Thyroid gland (tissue), 4 donors: ENCODE results near the gene EVC.

Experiments
- POLR2A ChIP-seq, 2 donors: fragments of 450-650 bp; IDR thresholded peaks; one replicate each; pipeline ENCODE4 v1.6.1; 2017; ENCODE audit warnings: antibody characterized with exemption in 2 of 2, mild to moderate bottlenecking in 2 of 2, moderate library complexity in 1 of 2
- TF ChIP-seq, protein P1 (sequence below), 6 experiments: fragments of 200-600 bp in 3 of 6; fragments of 450-650 bp in 3 of 6; sonication (generic) in 3 of 6; IDR thresholded peaks; one replicate each; pipeline ENCODE4 v1.5.1; 2016 to 2019; ENCODE audit warnings: antibody characterized with exemption in 6 of 6, mild to moderate bottlenecking in 2 of 6, inconsistent platforms in 1 of 6, moderate library complexity in 1 of 6

DNA sequence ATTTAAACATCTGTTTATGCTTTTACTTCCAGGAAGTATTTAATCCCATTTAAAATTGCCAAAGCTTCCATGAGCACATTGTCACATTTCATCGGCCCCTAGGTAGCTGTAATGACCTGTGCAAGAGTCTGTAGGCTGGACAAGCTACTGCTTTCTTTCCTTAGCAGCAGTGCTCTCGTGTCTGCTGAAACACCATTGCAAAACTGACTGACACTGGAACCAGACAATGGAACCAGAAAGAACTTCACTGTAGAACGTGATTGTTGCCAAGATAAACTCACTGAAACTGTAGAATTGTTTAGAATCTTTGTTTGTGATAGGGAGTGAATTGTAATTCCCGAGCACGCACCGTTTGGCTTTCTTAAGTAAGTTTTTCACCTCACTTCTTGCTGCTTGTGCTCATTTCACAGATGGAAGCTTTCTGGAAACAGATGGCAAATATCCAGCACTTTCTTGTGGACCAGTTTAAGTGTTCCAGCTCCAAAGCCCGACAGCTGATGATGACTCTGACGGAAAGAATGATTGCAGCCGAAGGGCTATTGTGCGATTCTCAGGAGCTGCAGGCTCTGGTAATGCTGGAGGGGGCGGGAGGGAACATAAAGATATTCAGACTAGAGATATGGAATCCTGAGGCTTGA is 36.9 kb downstream of the EVC start:
- TF ChIP-seq, protein P1, sequence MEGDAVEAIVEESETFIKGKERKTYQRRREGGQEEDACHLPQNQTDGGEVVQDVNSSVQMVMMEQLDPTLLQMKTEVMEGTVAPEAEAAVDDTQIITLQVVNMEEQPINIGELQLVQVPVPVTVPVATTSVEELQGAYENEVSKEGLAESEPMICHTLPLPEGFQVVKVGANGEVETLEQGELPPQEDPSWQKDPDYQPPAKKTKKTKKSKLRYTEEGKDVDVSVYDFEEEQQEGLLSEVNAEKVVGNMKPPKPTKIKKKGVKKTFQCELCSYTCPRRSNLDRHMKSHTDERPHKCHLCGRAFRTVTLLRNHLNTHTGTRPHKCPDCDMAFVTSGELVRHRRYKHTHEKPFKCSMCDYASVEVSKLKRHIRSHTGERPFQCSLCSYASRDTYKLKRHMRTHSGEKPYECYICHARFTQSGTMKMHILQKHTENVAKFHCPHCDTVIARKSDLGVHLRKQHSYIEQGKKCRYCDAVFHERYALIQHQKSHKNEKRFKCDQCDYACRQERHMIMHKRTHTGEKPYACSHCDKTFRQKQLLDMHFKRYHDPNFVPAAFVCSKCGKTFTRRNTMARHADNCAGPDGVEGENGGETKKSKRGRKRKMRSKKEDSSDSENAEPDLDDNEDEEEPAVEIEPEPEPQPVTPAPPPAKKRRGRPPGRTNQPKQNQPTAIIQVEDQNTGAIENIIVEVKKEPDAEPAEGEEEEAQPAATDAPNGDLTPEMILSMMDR (IDR thresholded peaks at IDR 0.05) = no peak
- no peak for TF ChIP-seq POLR2A (IDR thresholded peaks at IDR 0.05)
